HG02981 (cell line): Measurements from ENCODE around the gene RALGPS1.
"Not testable (repeated sequence)": the region's sequence is repeated elsewhere in the genome, so short reads cannot be mapped to it uniquely, and the experiment has no call there.

ENCODE experiments used
- ATAC-seq: cut with Tn5 transposase; IDR thresholded peaks from one replicate; pipeline ENCODE4 v1.9.1; 2021; ENCODE audit warnings: mild to moderate bottlenecking, moderate library complexity; ENCODE audit not compliant: unreplicated experiment

Gene RALGPS1

GRCh38 chr9:127167560-127168326, 253.2 kb downstream of the RALGPS1 start:
- ATAC-seq: no peak

GRCh38 chr9:127168756-127169574, 254.4 kb downstream of the RALGPS1 start:
- no peak for ATAC-seq

GRCh38 chr9:127169575-127169883, 254.9 kb downstream of the RALGPS1 start:
- no peak for ATAC-seq

GRCh38 chr9:127170103-127170502, 255.5 kb downstream of the RALGPS1 start:
- ATAC-seq: no peak

- ATAC-seq: no peak
Measured at GRCh38 chr9:127170652-127171051, 256.1 kb downstream of the RALGPS1 start.

GRCh38 chr9:127171348-127171747, 256.8 kb downstream of the RALGPS1 start:
- not testable (repeated sequence) for ATAC-seq

- ATAC-seq: no peak
Measured at GRCh38 chr9:127172066-127172707, 257.6 kb downstream of the RALGPS1 start.

GRCh38 chr9:127173063-127173462, 258.5 kb downstream of the RALGPS1 start:
- no peak for ATAC-seq

- no peak for ATAC-seq
Measured at GRCh38 chr9:127174386-127175318, 260.1 kb downstream of the RALGPS1 start.

- ATAC-seq: no peak
Measured at GRCh38 chr9:127175319-127175715, 260.7 kb downstream of the RALGPS1 start.

- no peak for ATAC-seq
Measured at GRCh38 chr9:127175764-127176163, 261.2 kb downstream of the RALGPS1 start.

- ATAC-seq: no peak
Measured at GRCh38 chr9:127176631-127177030, 262.0 kb downstream of the RALGPS1 start.

- ATAC-seq: no peak
Measured at GRCh38 chr9:127177231-127177630, 262.6 kb downstream of the RALGPS1 start.

GRCh38 chr9:127177665-127178265, 263.2 kb downstream of the RALGPS1 start:
- ATAC-seq: no peak

GRCh38 chr9:127178686-127179632, 264.4 kb downstream of the RALGPS1 start:
- no peak for ATAC-seq

- ATAC-seq: no peak
Measured at GRCh38 chr9:127179633-127180441, 265.3 kb downstream of the RALGPS1 start.

- ATAC-seq: no peak
Measured at GRCh38 chr9:127180457-127181314, 266.1 kb downstream of the RALGPS1 start.

- ATAC-seq: no peak
Measured at GRCh38 chr9:127181315-127181580, 266.7 kb downstream of the RALGPS1 start.
